HG03469 (cell line): ENCODE data around the gene ANKK1.

ENCODE experiments used
- ATAC-seq: cut with Tn5 transposase; IDR thresholded peaks from one replicate; pipeline ENCODE4 v1.9.1; 2021; ENCODE audit warnings: mild to moderate bottlenecking, moderate library complexity, moderate number of reproducible peaks; ENCODE audit not compliant: unreplicated experiment

ANKK1 gene

GRCh38 chr11:113407163-113407562 is 19.6 kb downstream of the ANKK1 start:
- no peak for ATAC-seq

GRCh38 chr11:113408206-113408605 is 20.6 kb downstream of the ANKK1 start:
- no peak for ATAC-seq

- no peak for ATAC-seq
These were observed 21.3 kb downstream of the ANKK1 start for GRCh38 chr11:113408887-113409286.

GRCh38 chr11:113409526-113409925 is 21.9 kb downstream of the ANKK1 start:
- no peak for ATAC-seq

GRCh38 chr11:113410414-113411135 is 23.0 kb downstream of the ANKK1 start:
- ATAC-seq, result no peak

- no peak for ATAC-seq
These were observed 24.0 kb downstream of the ANKK1 start for GRCh38 chr11:113411536-113411935.

- no peak for ATAC-seq
These were observed 25.1 kb downstream of the ANKK1 start for GRCh38 chr11:113412675-113413074.

- no peak for ATAC-seq
These were observed 27.8 kb downstream of the ANKK1 start for GRCh38 chr11:113415343-113415742.

GRCh38 chr11:113417428-113417827 is 29.8 kb downstream of the ANKK1 start:
- ATAC-seq, result no peak

- ATAC-seq, result no peak
These were observed 31.9 kb downstream of the ANKK1 start for GRCh38 chr11:113419454-113420003.

GRCh38 chr11:113420808-113421207 is 33.2 kb downstream of the ANKK1 start:
- ATAC-seq, result no peak

- ATAC-seq, result no peak
These were observed 39.1 kb downstream of the ANKK1 start for GRCh38 chr11:113426686-113427085.

- no peak for ATAC-seq
These were observed 44.2 kb downstream of the ANKK1 start for GRCh38 chr11:113431746-113432145.

GRCh38 chr11:113435190-113435968 is 47.8 kb downstream of the ANKK1 start:
- ATAC-seq, result no peak

- no peak for ATAC-seq
These were observed 49.2 kb downstream of the ANKK1 start for GRCh38 chr11:113436672-113437252.

GRCh38 chr11:113440816-113441215 is 53.2 kb downstream of the ANKK1 start:
- ATAC-seq, result no peak

- ATAC-seq, result no peak
These were observed 57.0 kb downstream of the ANKK1 start for GRCh38 chr11:113444502-113445123.

- no peak for ATAC-seq
These were observed 58.5 kb downstream of the ANKK1 start for GRCh38 chr11:113446112-113446511.

GRCh38 chr11:113446938-113447337 is 59.4 kb downstream of the ANKK1 start:
- no peak for ATAC-seq

GRCh38 chr11:113447621-113448315 is 60.2 kb downstream of the ANKK1 start:
- no peak for ATAC-seq

- ATAC-seq, result no peak
These were observed 60.7 kb downstream of the ANKK1 start for GRCh38 chr11:113448316-113448677.
